ENCODE results near the gene OPCML.

GRCh38 chr11:132943706-132944568 lies 588.4 kb downstream of the OPCML start:
- no peak for TF ChIP-seq CTCF (IDR thresholded peaks at IDR 0.05)
- TF ChIP-seq POLR2AphosphoS5 (IDR thresholded peaks at IDR 0.05): no peak
- TF ChIP-seq POLR2A (IDR thresholded peaks at IDR 0.05): no peak

Data from transverse colon (tissue), 4 donors.